Activated T-cell treated with anti-CD3 and anti-CD28 coated beads, Interleukin-2, amount 50 U/mL, for 1 hour (primary cell): ENCODE results near the gene EPB42.
"Not testable (repeated sequence)": the region's sequence is repeated elsewhere in the genome, so short reads cannot be mapped to it uniquely, and the experiment has no call there.

ENCODE experiments used
- DNase-seq: peaks from one replicate; pipeline ENCODE4 v3.0.0-alpha.2; 2020

EPB42 gene

DNA sequence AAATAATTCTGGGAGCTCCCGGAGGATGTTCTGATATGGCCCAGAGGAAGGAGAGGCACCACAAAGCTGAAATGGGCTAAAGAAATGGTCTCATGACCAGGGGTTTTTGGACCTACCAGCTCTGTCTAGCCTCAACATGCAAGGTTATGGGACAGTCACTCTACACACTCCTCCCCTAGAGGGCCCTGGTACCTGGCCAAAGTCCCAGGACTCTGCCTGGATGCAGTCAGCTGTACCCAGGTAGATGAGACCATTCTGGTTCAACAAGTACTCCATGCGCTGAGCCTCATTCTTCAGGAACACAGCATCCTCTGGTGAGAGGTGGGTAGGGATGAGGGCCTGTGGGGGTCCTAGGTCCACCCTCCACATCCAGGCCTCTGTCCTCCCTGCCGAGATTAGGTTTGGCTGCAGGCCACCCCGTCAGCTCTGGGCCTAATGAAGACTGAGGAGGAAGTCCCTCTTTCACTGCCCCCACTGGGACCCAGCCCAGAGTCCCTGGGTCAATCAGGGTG, 9.5 kb downstream of the EPB42 start:
- no peak for DNase-seq

DNA sequence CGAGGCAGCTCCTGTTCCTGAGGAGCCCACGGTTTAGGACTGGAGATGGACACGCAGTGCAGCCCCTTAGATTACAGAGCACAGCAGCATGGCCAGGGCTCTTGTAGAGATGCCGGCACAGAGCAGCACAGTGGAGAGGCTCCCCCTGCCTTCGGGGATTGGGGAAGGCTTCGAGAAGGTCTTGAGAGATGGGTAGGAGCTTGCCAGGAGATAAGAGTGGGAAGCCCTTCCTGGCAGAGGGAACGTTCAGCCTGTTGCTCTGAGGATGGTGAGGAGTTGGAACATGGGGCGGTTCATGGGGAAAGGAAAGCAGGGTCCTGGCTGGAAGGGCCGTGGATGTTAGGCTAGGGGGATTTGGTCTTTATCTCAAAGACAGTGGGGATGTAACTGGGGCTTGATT, 10.0 kb downstream of the EPB42 start:
- DNase-seq, result no peak

DNA sequence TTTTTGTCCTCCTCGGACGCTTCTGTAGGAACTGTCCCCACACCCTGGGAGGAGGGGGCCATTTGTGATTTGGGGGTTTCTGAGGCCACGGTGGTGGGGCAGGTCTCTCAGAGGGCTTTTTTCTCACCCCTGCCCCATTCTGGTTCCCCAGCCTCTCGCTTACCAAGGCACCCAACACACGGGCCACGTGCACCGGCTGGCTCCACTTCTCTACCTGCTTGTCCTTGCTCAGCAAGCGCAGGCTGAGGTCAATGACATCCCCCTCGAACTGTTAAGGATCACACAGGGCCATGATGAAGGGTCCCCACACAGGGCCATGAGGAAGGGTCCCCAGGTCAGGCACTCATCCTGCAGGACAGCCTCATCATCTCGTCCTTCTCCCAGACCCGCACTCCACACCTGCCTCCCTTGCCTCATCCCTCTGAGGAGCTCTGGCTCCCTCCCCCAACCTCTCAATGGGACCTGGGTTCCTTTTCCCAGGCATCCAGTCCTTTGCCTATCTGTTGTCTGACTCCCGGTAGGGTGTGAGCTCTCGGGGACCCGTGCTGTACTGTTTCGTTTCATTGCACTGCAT, 10.6 kb downstream of the EPB42 start:
- no peak for DNase-seq

DNA sequence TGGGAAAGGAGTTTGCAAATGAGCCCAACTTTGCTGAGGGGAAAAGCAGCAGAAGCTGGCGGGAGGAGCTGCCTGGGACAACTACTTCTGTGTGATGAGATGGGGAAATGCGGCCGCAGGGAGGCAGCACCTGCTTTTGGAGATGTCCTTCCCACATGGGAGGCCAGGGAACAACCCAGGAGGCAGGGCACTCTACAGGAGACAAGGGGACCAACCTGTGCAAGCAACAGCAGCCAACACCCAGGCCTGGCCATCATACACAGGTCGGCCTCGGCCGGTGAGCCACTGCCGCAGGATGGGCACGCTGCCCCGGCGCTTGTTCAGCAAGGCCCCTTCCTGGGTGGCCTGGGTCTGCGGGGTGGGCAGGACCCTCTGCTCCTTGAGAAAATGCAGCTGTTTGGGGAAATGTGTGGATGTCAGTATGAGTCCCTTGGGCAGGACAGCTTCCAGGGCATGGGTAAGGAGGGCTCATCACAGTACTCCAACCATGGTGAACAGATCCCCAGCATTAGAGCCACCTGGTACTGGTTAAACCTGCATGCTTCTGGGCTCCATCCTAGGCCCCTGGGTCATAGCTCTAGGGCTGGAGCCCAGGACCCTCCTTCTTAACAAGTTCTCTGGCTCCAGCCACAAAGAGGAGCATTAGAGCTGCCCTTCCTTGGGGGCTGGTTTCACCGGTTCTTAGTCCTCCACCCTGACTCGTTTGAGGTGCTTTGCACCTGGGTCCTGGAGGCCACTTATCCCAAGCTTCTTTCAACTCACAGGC, 11.6 kb downstream of the EPB42 start:
- DNase-seq, result no peak

DNA sequence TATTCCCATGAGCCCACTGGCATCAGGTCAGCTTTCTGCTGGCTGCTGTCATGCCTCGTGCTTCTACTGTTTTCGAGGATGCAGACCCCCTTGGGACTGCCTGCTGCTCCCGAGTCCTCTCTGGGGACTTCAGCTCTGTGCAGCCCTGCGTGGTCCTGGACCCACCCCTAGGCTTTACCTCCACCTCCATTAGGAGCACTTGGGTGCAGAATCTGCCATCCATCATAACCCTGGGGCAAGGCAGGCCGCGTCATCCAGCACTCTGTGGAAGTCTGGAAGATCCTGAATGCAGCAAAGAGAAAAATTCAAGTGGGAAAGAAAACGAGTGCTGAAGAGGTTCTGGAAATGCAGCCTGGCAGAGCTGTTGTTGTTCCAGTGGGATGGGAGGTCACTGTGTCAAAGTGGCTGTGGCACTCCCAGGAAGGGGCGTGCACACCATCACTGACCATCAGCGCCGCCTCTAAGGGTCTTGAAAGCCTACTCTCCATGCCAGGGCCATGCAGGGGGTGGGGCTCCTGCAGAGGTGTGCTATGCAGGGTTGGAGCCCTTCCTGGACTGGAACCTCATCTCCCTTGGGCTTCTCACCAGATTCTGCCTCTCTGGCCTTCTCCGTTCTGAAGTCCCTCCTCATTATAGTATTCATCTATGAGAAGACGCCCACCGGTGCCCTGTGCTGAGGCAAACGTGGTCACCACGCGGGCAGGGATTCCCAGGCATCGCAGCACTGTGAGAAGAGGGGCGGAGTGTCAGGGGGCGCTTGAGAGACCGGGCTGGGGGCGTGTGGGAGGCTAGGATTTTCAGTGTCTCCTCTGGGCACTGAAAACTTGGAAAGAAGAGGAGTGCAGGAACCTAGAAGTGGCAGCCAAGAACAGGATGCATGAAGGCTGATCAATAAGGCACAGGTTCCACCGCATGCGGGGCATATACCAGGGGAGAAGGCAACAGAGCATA, 12.5 kb downstream of the EPB42 start:
- no peak for DNase-seq

DNA sequence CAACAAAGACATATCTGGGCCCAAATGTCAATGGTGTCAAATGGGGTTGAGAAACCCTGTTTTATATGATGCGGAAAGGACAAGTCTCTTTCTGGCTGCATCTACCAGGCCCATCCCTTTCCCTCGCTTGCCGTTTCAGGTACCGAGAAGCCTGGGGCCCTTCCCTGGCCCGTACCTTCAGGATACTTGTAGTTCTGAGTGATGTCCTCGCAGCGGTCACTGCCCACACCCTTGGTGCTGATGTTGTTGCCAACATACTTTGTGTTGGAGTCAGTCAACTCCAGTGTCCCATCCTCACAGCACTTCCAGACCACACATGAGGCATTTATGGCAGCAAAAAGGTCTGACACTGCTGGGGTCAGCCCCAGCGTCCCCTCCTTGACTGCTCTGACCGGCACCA, 13.8 kb downstream of the EPB42 start:
- no peak for DNase-seq

DNA sequence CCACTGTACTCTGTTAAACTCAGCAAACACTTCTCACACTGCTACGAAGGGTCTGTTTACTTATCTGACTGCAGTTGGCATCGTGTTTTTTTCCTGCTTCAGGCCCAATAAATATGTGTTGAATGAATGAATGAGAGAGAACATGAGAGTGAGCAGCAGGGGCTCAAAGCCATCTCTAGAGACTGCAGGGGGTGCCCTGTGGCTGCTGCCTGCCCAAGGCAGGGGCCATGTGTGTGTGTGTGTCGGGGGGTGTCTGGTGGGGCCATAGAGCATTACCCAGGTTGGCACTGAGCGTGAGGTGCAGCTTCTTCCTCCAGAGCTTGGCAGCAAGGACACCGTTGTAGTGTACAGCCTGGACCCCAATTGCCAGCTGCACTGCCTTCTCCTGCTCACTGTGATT, 14.8 kb downstream of the EPB42 start:
- DNase-seq, result no peak

DNA sequence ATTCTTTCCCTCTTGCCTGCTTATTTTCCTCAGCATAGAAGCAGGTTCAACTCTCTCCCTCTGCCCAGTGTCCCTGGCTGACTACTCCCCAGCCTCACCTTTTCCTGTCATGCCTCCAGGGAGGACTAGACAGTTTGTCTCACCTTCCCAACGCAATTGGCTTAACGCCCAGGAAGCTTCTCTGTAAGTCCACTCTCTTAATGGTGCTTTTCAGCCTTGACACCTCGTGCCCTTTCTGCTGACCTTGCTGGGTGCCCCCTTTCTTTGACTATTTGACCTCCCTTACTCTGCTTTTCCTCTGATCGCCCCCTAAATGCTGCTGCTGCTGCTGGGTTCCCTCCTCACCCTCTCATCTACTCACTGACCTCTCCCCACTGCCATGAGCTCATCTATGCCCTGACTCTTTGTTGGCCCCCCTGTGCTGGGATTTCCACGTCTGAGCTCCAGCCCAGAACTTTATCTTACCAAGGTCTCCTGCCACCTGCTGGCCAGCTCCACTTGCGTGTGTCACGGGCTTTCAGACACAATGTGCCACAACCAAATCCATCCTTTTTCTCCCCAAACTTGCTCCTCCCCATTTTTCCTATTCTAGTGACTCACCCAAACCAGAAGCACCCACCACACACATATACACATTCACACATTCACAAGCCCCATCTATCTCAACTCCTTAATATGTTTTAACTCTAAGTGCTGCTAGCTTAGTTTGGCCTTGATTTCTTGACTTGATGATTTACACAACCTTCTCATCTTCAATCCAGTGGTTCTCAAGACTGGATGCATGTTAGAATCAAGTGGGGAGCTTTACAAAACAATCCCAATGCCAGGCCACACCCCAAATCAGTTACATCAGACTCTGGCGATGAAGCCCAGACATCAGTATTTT, 16.6 kb downstream of the EPB42 start:
- DNase-seq, result peak; percentile 51

DNA sequence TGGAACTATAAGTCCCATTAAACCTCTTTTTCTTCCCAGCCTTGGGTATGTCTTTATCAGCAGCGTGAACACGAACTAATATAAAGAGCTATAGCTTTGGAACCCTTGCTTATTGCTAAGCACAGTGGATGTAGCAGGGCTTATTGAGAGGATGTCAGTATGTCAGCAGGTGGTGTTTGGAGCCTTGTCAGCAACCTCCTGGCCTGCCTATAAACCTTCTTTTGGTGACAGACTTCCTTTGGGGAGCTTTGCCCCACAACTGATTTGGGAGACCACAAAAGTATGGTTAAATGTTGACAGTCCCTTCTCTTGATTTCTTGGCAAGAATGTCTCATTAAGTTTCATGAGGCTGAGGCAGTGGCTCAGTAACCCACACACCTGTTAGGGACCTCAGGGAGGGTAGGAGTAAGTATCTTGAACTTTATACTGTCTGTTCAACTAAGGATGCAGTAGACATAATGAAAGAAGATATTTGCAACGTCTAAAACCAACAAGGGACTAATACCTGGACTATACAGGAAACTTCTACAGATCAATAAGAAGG, 20.8 kb downstream of the EPB42 start:
- DNase-seq, result no peak

DNA sequence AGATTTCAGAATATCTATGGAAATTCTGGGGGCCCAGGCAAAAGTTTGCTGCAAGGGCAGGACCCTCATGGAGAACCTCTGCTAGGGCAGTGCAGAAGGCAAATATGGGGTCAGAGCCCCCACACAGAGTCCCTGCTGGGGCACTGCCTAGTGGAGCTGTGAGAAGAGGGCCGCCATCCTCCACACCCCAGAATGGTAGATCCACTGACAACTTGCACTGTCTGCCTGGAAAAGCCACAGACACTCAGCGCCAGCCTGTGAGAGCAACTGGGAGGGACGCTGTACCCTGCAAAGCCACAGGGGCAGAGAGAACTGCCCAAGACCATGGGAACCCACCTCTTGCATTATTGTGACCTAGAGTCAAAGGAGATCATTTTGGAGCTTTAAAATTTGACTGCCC, 21.8 kb downstream of the EPB42 start:
- no peak for DNase-seq

DNA sequence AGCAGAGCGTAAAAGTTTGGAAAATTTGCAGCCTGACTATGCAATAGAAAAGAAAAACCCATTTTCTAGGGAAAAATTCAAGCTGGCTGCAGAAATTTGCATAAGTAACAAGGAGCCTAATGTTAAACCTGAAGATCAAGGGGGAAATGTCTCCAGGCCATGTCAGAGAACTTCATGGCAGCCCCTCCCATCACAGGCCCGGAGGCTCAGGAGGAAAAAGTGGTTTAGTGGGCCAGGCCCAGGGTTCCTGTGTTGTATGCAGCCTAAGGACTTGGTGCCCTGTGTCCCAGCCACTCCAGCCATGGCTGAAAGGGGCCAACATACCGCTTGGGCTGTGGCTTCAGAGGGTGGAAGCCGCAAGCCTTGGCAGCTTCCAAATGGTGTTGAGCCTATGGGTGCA, 22.3 kb downstream of the EPB42 start:
- not testable (repeated sequence) for DNase-seq

DNA sequence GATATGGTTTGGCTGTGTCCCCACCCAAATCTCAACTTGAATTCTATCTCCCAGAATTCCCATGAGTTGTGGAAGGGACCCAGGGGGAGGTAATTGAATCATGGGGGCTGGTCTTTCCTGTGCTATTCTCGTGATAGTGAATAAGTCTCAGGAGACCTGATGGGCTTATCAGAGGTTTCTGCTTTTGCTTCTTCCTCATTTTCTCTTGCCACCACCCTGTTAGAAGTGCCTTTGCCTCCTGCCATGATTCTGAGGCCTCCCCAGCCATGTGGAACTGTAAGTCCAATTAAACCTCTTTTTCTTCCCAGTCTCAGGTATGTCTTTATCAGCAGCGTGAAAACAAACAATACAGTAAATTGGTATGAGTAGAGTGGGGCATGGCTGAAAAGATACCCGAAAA, 23.0 kb downstream of the EPB42 start:
- DNase-seq, result not testable (repeated sequence)

DNA sequence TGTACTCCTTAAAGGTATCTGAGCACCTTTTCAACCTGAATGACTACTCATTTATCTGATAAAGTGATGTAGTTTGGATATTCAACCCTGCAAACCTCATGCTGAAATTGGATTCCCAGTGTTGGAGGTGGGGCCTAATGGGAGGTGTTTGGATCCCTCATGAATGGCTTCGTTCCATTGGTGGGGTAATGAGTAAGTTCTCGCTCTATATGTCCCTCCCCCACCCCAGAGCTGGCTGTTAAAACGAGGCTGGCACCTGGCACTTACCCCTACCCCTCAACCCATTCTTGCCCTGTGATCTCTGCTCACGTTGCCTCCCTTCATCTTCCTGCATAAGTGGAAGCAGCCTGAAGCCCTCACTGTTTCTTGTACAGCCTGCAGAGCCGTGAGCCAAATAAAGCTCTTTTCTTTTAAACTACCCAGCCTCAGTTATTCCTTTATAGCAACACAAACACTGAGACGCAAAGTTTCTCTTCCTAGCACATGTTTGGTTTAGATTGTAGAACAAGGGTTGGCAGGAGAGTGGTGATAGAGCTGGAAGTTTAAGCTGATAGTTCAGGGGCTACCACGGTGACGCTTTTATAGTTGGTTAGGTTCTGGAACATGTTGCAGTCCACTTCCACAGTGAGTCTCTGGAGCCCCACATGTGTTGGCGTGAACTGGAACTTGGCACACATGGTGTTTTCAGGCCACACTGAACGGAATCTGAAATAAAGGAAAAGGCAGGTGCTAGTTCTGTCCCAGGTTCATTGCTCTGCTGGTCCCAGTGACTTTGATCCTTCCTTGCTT, 23.9 kb downstream of the EPB42 start:
- DNase-seq, result no peak

DNA sequence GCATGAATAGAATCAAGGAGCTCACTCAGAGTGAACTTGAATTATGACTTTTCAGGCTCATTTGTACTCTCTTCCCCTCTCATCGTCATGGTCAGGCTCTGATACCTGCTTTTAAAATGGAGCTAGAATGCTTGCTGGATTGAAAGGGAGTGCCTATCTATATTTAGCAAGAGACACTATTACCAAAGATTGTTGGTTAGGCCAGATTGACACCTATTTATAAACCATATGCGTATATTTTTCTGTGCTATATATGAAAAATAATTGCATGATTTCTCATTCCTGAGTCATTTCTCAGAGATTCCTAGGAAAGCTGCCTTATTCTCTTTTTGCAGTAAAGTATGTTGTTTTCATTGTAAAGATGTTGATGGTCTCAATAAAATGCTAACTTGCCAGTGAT, 26.0 kb downstream of the EPB42 start:
- DNase-seq, result no peak

DNA sequence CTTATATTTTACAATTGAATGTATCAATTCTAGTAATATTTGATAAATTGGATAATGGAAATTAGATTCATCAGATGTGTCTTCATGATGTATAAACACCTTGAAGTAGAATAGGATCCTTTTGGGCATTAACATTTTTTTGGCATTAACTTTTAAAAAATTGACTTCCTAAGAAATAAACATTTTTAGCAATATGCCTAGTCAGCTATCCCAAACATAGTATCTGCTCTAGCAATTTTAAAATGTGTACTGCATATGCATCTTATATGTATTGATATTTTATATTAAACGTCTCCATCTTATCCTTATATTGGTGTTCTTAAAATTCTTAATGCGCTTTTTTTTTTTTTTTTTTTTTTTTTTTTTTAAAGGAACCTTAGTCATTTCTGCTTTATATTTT, 27.1 kb downstream of the EPB42 start:
- no peak for DNase-seq

DNA sequence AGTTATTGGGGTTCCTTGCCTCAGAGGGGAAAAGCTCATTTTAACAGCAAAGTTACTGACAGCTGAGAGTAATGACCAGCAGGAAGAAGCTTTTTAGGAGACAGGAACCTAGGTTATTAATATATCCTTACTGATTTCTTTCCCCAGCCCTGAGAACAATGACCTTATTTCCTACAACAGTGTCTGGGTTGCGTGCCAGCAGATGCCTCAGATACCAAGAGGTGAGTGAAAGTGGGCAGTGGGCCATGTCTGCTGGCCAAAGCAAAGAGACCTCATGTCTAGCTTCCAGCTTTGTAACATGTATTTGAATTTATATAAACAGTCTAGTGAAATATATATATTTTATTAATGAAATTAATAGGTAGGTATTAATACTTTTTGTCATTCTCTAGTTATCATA, 30.6 kb downstream of the EPB42 start:
- no peak for DNase-seq

DNA sequence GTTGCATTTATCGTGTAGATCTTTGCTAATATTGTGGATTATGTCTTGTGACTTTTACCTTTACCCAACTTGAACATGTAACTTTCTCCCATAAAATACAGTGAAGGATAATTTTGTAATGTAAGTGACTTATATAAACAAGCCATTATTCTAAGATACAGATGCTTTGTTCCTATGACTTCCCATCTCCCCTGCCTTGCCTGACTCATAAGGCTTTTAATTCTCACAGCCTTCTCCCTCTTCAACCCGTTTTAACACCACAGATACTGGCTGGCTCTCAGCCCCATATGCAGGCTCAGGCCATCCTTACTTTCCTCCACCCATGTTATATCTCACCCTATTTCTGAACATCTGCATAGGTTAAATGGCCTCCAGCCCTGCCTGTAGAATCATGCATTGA, 31.5 kb downstream of the EPB42 start:
- DNase-seq, result no peak

DNA sequence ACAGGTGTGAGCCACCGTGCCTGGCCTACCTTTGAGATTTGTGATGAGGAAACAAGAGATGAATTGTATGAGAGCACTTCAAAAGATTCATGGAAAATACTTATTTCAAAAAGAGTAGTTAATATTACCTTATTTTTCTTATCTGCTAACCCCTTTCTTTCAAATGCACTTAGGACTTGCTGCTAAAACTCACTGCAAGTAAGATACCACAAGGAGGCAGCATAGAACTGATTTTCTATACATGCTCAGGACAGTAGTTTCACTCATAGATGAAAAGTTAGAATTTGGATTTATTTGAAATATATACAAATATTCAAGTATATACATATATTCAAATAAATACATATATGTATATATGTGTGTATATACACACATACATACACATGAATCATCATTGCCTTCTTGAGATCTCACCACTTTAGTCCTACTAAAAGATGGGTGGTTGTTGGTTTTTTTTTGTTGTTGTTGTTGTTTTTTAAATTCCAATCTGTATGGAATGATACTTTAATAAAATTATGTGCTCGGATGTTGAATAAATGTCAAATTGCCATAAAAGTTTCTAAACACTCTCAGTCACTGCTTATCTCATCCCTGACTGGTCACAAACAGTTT, 33.2 kb downstream of the EPB42 start:
- no peak for DNase-seq

DNA sequence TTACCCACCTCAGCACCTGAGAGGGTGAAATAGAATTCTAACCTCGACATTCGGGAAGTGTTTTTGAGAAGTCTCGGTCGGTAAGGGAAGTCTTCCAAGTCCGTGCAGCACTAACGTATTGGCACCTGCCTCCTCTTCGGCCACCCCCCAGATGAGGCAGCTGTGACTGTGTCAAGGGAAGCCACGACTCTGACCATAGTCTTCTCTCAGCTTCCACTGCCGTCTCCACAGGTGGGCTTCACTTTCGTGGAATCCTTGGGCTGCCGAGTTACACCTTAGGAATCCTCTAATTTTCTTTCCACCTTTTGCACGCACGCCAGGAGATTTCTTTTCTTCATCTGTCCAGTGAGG, 34.8 kb downstream of the EPB42 start:
- DNase-seq, result no peak

DNA sequence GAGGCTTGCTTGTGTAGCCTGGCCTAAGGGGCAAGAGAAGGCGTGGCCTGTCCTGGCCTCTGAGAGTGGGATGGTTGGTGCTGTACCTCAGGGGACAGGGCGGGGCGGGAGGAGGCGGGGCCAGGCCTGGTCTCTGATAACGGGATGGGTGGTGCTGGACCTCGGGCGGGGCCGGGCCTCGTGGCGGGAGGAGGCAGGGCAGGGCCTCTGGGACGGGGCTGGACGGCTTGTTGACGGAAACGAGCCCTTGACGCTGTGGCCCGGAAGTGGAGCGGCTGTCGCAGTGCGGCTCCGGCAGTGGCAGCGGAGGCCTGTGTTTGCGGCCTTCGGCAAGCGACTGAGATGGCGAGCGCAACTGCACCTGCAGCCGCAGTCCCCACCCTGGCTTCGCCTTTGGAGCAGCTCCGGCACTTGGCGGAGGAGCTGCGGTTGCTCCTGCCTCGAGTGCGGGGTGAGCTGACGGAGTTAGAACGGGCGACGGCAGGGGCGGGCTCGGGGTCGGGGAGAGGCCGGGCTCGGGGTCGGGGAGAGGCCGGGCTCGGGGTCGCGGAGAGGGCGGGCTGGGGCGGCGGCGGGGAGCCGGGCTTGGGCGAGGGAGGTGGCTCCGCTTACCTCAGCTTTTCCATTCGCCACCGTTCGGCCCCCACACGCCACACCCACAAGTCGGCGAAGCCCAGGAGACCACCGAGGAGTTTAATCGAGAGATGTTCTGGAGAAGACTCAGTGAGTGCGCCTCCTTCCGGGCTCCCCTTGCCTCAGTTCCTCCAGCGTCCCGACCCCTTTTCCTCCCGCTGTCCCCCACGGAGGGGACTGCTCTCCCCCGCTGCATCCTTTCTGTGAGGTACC, 35.4 kb downstream of the EPB42 start, which contains the start of gene CCNDBP1:
TSS of gene CCNDBP1 (plus strand) at position 247 of the 846 bp plus-strand sequence. CDS start at position 343, 96 bp downstream.
- peak; percentile 84 for DNase-seq
